GM12878 (cell line): ENCODE measurements around the gene SPOCD1.

ENCODE experiments used
- CTCF ChIP-seq, 3 experiments: IDR thresholded peaks in 2 of 3; conservative IDR thresholded peaks in 1 of 3; 2 replicates each; pipeline ENCODE4 v1.5.1; 2011; ENCODE audit warnings: low read depth in 3 of 3, low read length in 3 of 3, mild to moderate bottlenecking in 3 of 3, control low read depth in 2 of 3, moderate library complexity in 2 of 3, inconsistent platforms in 1 of 3, mixed read lengths in 1 of 3; ENCODE audit not compliant: control insufficient read depth in 2 of 3, insufficient read depth in 1 of 3; ENCODE audit errors: extremely low read depth in 1 of 3
- ELK1 ChIP-seq: IDR thresholded peaks from 2 replicates; pipeline ENCODE4 v1.6.1; 2012; ENCODE audit warnings: low read depth, low read length, improper control_type of control experiment
- GABPA ChIP-seq: IDR thresholded peaks from 2 replicates; pipeline ENCODE4 v1.6.1; 2014; ENCODE audit warnings: antibody characterized with exemption, low read depth, mild to moderate bottlenecking, inconsistent platforms
- HDAC6 ChIP-seq: fragments of 200-600 bp; sonication (generic); IDR thresholded peaks from one replicate; pipeline ENCODE4 v1.8.0; 2017; ENCODE audit warnings: antibody characterized with exemption; ENCODE audit not compliant: unreplicated experiment
- NR2C2 ChIP-seq: IDR thresholded peaks from 2 replicates; pipeline ENCODE4 v1.6.1; 2011; ENCODE audit warnings: borderline replicate concordance, low read depth; ENCODE audit not compliant: control insufficient read depth, insufficient read length
- RFX5 ChIP-seq: IDR thresholded peaks from 2 replicates; pipeline ENCODE4 v1.6.1; 2011; ENCODE audit warnings: low read depth, low read length, improper control_type of control experiment
- SIN3A ChIP-seq: IDR thresholded peaks from 2 replicates; pipeline ENCODE4 v1.6.1; 2012; ENCODE audit warnings: low read depth, low read length, improper control_type of control experiment
- SUZ12 ChIP-seq: fragments of 200-600 bp; sonication (generic); IDR thresholded peaks from one replicate; pipeline ENCODE4 v1.6.1; 2018; ENCODE audit warnings: antibody characterized with exemption, mild to moderate bottlenecking; ENCODE audit not compliant: unreplicated experiment
- TCF7 ChIP-seq: IDR thresholded peaks from 2 replicates; pipeline ENCODE4 v1.6.1; 2014; ENCODE audit warnings: antibody characterized with exemption, borderline replicate concordance
- USF2 ChIP-seq: IDR thresholded peaks from 2 replicates; pipeline ENCODE4 v1.6.1; 2011; ENCODE audit warnings: low read depth, low read length, improper control_type of control experiment, borderline replicate concordance

GRCh38 chr1:31756578-31756977 is 59.2 kb downstream of the SPOCD1 start:
- TF ChIP-seq TCF7 (no peak), CTCF (IDR thresholded peaks at IDR 0.05 in 2 of 3, conservative IDR thresholded peaks at IDR 0.05 in 1 of 3; ENCODE audit: control insufficient read depth in 2 of 3, extremely low read depth in 1 of 3, insufficient read depth in 1 of 3, low read depth in 3 of 3, low read length in 3 of 3) (no peak), SUZ12 (no peak), HDAC6 (no peak), SIN3A (no peak), USF2 (no peak), RFX5 (no peak), NR2C2 (no peak), GABPA (no peak), ELK1 (no peak)
